Measurements from ENCODE around the gene LHFPL3. TPM values are rescaled to one million over a fixed set of nuclear protein-coding genes. Genes with fewer than 3 reads are reported as not detected.

Gene LHFPL3
- total and polyA plus RNA-seq, 2 donors (not counting 1 experiment from before 2014, with no cell fraction given) = not detected

- H4K20me1 ChIP-seq (ENCODE audit: control insufficient read depth, extremely low read depth, insufficient read depth, low read length) = no peaks in the 10 kb centered on the region
- H3K9me3 ChIP-seq (ENCODE audit: control insufficient read depth, insufficient read depth, low read depth, low read length) = no peaks in the 10 kb centered on the region
- H2AFZ ChIP-seq (ENCODE audit: low read length) = no peak overlapping the region
- H3K4me2 ChIP-seq (ENCODE audit: extremely low read depth, insufficient read depth, low read length) = no peak overlapping the region
- H3K4me3 ChIP-seq (replicated peaks in 1 of 4; ENCODE audit: control extremely low read depth in 1 of 4, insufficient read depth in 1 of 4, low read depth in 3 of 4, low read length in 4 of 4) = no peak overlapping the region
- H3K27ac ChIP-seq (ENCODE audit: insufficient read depth, low read length) = no peak overlapping the region
- no peaks in the 10 kb centered on the region for H3K4me1 ChIP-seq (ENCODE audit: control insufficient read depth, extremely low read depth, insufficient read depth, low read length)
- no peaks in the 10 kb centered on the region for H3K79me2 ChIP-seq (ENCODE audit: control insufficient read depth, insufficient read depth, low read length)
- peaks cover 15% of the 10 kb centered on the region for H3K27me3 ChIP-seq (ENCODE audit: control insufficient read depth, insufficient read depth, low read length)
- H3K9ac ChIP-seq (ENCODE audit: insufficient read depth, low read length) = no peak overlapping the region
- no peaks in the 10 kb centered on the region for H3K36me3 ChIP-seq (ENCODE audit: control insufficient read depth, insufficient read depth, low read length)
- no peak for TF ChIP-seq EZH2 (IDR thresholded peaks at IDR 0.05; ENCODE audit: low read length, missing control alignments)
- no peak for TF ChIP-seq CTCF (conservative IDR thresholded peaks at IDR 0.05 in 1 of 2, IDR thresholded peaks at IDR 0.05 in 1 of 2; ENCODE audit: low read depth in 1 of 2, low read length in 2 of 2)
- DNase-seq (ENCODE audit: low read depth in 2 of 2) = no peak
Observed at GRCh38 chr7:104841798-104842197, 513.4 kb downstream of the LHFPL3 start.

GRCh38 chr7:104843198-104843597 is 514.8 kb downstream of the LHFPL3 start:
- H3K9ac ChIP-seq (ENCODE audit: insufficient read depth, low read length) = no peak overlapping the region
- H4K20me1 ChIP-seq (ENCODE audit: control insufficient read depth, extremely low read depth, insufficient read depth, low read length) = no peaks in the 10 kb centered on the region
- no peaks in the 10 kb centered on the region for H3K79me2 ChIP-seq (ENCODE audit: control insufficient read depth, insufficient read depth, low read length)
- H3K36me3 ChIP-seq (ENCODE audit: control insufficient read depth, insufficient read depth, low read length) = no peaks in the 10 kb centered on the region
- TF ChIP-seq EZH2 (IDR thresholded peaks at IDR 0.05; ENCODE audit: low read length, missing control alignments) (no peak), CTCF (conservative IDR thresholded peaks at IDR 0.05 in 1 of 2, IDR thresholded peaks at IDR 0.05 in 1 of 2; ENCODE audit: low read depth in 1 of 2, low read length in 2 of 2) (no peak)
- no peak overlapping the region for H3K4me3 ChIP-seq (replicated peaks in 1 of 4; ENCODE audit: control extremely low read depth in 1 of 4, insufficient read depth in 1 of 4, low read depth in 3 of 4, low read length in 4 of 4)
- H3K4me1 ChIP-seq (ENCODE audit: control insufficient read depth, extremely low read depth, insufficient read depth, low read length) = no peaks in the 10 kb centered on the region
- peaks cover 12% of the 10 kb centered on the region for H3K27me3 ChIP-seq (ENCODE audit: control insufficient read depth, insufficient read depth, low read length)
- no peak overlapping the region for H3K27ac ChIP-seq (ENCODE audit: insufficient read depth, low read length)
- H3K9me3 ChIP-seq (ENCODE audit: control insufficient read depth, insufficient read depth, low read depth, low read length) = no peaks in the 10 kb centered on the region
- DNase-seq (ENCODE audit: low read depth in 2 of 2) = no peak
- no peak overlapping the region for H2AFZ ChIP-seq (ENCODE audit: low read length)
- H3K4me2 ChIP-seq (ENCODE audit: extremely low read depth, insufficient read depth, low read length) = no peak overlapping the region

- no peak for DNase-seq (ENCODE audit: low read depth in 2 of 2)
- no peaks in the 10 kb centered on the region for H3K9me3 ChIP-seq (ENCODE audit: control insufficient read depth, insufficient read depth, low read depth, low read length)
- H3K9ac ChIP-seq (ENCODE audit: insufficient read depth, low read length) = no peak overlapping the region
- H3K4me1 ChIP-seq (ENCODE audit: control insufficient read depth, extremely low read depth, insufficient read depth, low read length) = no peaks in the 10 kb centered on the region
- H4K20me1 ChIP-seq (ENCODE audit: control insufficient read depth, extremely low read depth, insufficient read depth, low read length) = no peaks in the 10 kb centered on the region
- H3K4me2 ChIP-seq (ENCODE audit: extremely low read depth, insufficient read depth, low read length) = no peak overlapping the region
- peaks cover 12% of the 10 kb centered on the region for H3K27me3 ChIP-seq (ENCODE audit: control insufficient read depth, insufficient read depth, low read length)
- no peak overlapping the region for H3K4me3 ChIP-seq (replicated peaks in 1 of 4; ENCODE audit: control extremely low read depth in 1 of 4, insufficient read depth in 1 of 4, low read depth in 3 of 4, low read length in 4 of 4)
- H3K79me2 ChIP-seq (ENCODE audit: control insufficient read depth, insufficient read depth, low read length) = no peaks in the 10 kb centered on the region
- no peaks in the 10 kb centered on the region for H3K36me3 ChIP-seq (ENCODE audit: control insufficient read depth, insufficient read depth, low read length)
- H2AFZ ChIP-seq (ENCODE audit: low read length) = no peak overlapping the region
- H3K27ac ChIP-seq (ENCODE audit: insufficient read depth, low read length) = no peak overlapping the region
- no peak for TF ChIP-seq EZH2 (IDR thresholded peaks at IDR 0.05; ENCODE audit: low read length, missing control alignments)
- TF ChIP-seq CTCF (conservative IDR thresholded peaks at IDR 0.05 in 1 of 2, IDR thresholded peaks at IDR 0.05 in 1 of 2; ENCODE audit: low read depth in 1 of 2, low read length in 2 of 2) = no peak
Observed at GRCh38 chr7:104845557-104845956, 517.2 kb downstream of the LHFPL3 start.

Data from fibroblast of lung (primary cell).